ENCODE data around the gene PREB. TPM values are rescaled to one million over a fixed set of nuclear protein-coding genes. Genes with fewer than 3 reads are reported as not detected.
"Not testable (repeated sequence)": the region's sequence is repeated elsewhere in the genome, so short reads cannot be mapped to it uniquely, and the experiment has no call there.

PREB gene
- total RNA-seq, 1 donor, result 37.0 TPM

DNA sequence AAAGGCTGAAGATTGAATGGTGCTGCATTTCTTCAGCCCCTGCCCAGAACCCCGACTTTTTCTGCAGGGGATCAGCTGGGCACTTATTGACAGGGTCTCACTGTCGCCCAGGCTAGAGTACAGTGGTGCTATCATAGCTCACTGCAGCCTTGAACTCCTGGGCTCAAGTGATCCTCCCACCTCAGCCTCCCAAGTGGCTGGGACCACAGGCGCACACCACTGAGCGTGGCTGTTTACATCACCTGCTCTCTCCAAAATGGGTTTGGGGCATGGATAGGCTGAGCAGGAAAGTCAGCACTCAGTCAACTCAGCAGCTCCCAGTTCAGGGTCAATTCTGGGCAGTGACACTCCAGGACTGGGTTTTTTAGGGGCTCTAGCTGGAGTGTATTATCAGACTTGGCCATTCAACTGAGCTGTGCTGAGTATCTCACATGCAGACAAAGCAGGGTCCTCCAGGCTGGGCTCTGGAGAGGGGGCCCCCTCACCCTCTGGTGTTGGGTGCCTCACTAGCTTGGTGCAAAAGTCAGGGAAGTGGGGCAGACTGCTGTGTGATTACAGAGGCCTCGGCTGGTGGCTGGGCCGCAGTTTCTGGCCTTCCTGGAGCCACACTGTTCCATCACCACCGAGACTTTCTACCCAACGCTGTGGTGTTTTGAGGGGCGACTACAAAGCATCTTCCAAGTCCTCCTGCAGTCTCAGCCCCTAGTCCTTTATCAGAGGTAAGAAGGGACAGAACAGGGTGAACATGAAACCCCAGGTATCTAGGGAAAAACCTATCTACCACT is 6.4 kb downstream of the PREB start:
- DNase-seq (ENCODE audit: low read depth), result no peak
- H3K4me3 ChIP-seq (ENCODE audit: low read depth, low read length), result no peak overlapping the region
- TF ChIP-seq, protein P1, sequence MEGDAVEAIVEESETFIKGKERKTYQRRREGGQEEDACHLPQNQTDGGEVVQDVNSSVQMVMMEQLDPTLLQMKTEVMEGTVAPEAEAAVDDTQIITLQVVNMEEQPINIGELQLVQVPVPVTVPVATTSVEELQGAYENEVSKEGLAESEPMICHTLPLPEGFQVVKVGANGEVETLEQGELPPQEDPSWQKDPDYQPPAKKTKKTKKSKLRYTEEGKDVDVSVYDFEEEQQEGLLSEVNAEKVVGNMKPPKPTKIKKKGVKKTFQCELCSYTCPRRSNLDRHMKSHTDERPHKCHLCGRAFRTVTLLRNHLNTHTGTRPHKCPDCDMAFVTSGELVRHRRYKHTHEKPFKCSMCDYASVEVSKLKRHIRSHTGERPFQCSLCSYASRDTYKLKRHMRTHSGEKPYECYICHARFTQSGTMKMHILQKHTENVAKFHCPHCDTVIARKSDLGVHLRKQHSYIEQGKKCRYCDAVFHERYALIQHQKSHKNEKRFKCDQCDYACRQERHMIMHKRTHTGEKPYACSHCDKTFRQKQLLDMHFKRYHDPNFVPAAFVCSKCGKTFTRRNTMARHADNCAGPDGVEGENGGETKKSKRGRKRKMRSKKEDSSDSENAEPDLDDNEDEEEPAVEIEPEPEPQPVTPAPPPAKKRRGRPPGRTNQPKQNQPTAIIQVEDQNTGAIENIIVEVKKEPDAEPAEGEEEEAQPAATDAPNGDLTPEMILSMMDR (IDR thresholded peaks at IDR 0.05; ENCODE audit: insufficient read depth, low read length), result no peak

DNA sequence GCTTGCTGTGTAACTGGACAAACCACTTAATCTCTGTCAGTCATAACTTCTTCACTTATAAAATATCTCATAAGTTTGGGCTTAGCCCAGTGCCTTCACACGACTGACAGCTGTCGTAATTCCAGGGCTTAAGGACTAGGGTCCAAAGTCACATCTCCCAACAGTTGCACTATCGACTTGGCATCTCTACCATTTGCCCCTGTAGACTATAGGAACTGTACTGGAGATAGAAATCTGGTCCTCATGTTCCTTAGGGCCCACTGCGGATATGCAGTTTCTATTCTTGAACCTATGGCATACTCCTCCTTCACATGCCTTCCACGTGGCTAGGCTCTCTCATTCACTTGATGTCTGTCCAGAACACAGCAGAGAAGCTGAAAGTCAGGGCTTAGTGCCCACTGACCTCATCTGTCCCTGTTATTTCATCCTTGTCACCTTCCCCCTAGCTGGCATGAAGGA is 8.2 kb downstream of the PREB start:
- TF ChIP-seq, protein P1 (IDR thresholded peaks at IDR 0.05; ENCODE audit: insufficient read depth, low read length), result no peak
- H3K4me3 ChIP-seq (ENCODE audit: low read depth, low read length), result no peak overlapping the region
- DNase-seq (ENCODE audit: low read depth), result no peak

DNA sequence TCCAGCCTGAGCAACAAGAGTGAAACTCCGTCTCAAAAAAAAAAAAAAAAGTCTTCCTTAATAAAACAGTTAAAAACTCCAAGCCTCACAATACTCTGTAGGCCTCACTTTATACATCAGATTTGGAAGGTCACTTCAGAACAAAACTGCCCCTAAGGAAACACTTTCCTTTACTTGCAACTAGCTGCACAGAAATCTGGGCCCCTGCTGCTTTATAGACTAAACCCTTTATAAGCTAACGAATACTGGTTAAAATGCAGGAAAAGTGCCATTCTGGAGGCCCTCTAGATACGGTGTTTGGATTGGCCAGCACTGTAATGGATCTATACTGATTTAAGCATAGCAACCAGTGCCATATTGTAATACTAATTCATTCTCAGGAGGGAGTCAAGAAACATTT is 9.3 kb downstream of the PREB start:
- H3K4me3 ChIP-seq (ENCODE audit: low read depth, low read length), result no peak overlapping the region
- no peak for DNase-seq (ENCODE audit: low read depth)
- TF ChIP-seq, protein P1 (IDR thresholded peaks at IDR 0.05; ENCODE audit: insufficient read depth, low read length), result no peak

DNA sequence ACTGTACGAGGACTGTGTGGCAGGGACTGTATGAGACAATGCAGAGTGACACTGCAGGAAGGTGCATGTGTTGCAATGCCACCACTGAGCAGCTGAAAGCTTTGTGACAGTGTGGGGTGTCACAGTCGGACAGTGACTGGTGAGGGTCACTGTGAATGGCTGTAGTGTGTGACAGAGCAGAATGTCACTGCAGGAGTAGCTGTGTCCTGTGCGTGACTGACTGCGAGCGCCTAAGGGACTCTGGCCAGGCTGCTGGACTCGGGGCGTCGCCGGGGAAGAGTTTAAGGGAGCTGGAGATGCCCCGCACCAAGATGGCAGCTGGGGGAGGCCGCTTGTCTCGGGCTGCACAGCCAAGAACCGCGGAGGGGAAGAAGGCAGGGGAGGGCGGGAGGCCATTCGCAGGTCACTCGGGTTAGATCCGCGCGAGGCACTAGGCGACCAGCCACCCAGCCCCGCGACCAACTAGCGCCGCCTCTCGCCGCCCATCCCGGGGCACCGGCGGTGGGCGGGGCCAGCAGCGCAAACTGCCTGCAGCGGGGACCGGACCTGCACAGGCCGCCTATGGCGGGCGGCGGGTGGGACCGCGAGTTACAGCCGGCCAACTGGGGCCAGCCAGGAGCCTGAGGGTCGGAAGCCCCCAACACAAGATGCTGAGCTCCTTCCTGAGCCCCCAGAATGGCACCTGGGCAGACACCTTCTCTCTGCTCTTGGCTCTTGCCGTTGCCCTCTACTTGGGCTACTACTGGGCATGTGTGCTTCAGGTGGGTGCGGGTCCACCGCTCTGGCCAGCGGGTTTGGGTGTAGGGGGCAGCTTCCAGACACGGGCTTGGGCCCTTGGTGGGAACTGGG is 10.9 kb downstream of the PREB start, which contains the start of gene ABHD1:
TSS of gene ABHD1 (plus strand) at position 514 of the 849 bp plus-strand sequence. CDS start at position 648, 134 bp downstream.
- TF ChIP-seq, protein P1 (IDR thresholded peaks at IDR 0.05; ENCODE audit: insufficient read depth, low read length), result no peak
- DNase-seq (ENCODE audit: low read depth), result no peak
- peak within 1 kb of the TSS; percentile 64 for H3K4me3 ChIP-seq (ENCODE audit: low read depth, low read length)

DNA sequence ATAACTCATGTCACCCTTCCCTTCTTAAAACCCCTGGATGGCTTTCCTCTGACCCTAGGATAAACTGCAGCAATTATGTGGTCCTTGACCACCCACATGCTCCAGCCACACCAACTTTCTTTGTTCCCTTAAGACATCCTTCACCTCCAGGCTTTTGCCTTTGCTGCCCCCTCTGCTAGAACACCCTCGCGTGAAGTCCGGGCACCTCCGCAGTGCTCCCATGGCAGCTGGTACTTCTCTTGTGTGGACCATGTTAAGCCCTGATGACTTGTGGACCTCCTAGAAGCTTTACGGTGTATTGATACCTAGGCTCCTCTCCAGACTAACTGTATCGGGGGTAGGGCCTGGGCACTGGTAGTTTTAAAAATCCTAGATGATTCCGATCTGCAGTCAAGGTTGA is 11.6 kb downstream of the PREB start:
- DNase-seq (ENCODE audit: low read depth), result no peak
- no peak overlapping the region for H3K4me3 ChIP-seq (ENCODE audit: low read depth, low read length)
- TF ChIP-seq, protein P1 (IDR thresholded peaks at IDR 0.05; ENCODE audit: insufficient read depth, low read length), result no peak

DNA sequence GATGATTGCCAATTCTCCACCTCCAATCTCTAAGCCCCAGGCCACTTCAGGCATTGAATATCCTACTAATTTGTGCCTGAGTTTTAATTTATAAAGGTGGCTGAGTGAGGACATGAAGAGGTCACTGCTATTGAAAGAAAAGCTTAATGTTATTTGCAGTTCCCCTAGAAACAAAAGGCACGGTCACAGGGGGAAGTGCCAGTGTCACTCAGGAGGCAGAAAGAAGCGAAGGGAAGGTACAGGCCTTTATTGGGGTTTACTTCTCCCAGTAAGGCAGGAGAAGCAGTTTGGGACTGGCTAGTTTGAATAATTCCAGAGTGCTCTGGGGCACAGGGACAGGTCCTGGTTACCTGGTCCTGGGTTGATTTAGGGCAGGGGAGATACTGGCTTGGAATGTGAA is 12.5 kb downstream of the PREB start:
- no peak overlapping the region for H3K4me3 ChIP-seq (ENCODE audit: low read depth, low read length)
- TF ChIP-seq, protein P1 (IDR thresholded peaks at IDR 0.05; ENCODE audit: insufficient read depth, low read length), result no peak
- DNase-seq (ENCODE audit: low read depth), result no peak

DNA sequence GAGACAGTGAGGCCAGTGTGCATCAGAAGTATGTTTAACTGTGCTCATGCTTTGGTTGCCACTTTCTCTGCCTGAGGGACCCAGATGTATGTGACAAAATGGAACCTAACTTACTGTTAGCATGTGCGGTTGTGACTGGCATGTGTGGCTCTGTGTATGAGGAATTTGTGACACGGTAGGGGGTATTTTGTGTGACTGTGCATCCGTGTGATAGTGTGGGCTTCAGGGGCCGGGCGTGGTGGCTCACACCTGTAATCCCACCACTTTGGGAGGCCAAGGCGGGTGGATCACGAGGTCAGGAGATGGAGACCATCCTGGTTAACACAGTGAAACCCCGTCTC is 15.1 kb downstream of the PREB start:
- H3K4me3 ChIP-seq (ENCODE audit: low read depth, low read length), result peak overlapping the region; percentile 67
- DNase-seq (ENCODE audit: low read depth), result not testable (repeated sequence)
